ENCODE data around the gene F8. TPM values are rescaled to one million over a fixed set of nuclear protein-coding genes. Genes with fewer than 3 reads are reported as not detected.

The F8 gene
- total and polyA plus RNA-seq, 10 of the 15 experiments (the other 5 are each of a cell fraction or from before 2014, with no cell fraction given) = 3.0 to 8.1 (median 5.1) TPM

DNA sequence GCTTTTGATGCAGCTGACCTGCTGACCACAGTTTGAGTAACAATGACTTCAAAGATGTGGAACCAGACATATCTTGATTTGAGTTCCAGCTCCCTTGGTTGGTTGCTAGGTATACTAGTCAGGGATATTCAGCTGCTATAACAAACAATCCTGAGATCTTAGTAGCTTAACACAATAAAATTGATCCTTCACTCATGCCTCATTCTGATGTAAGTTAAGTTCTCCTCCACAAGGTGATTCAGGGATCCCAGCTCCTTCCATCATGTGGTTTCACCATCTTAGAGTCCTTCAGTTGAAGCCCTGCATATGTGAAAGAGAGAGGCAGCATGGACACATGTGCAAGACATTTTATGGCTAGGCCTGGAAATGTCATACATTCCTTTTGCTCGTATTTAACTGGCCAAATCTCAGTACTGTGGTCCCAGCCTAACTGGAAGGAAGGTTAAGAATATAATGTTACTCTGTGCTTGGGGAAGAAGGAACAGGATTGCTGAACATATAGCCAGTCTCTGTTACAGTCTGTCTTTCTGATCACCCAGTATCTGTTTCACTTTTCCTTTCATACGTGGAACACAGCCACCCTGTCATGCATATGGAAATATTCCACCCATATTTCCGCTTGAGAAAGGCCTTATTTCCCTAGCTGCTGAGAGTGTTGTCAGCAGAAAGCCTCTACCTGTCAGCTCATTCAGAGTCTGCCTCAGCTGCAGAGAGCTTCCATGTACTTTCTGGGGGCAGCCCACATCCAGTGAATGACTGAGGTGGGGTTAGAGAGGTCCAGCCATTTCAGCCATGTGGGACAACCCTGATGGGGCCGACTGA, 195.1 kb downstream of the F8 start:
- SMC1A ChIA-PET (ENCODE audit: uncharacterized antibody, unreplicated experiment) = interaction anchor here (0.5 to 4.5 kb wide), 8 partner anchors 8 to 62 kb away, joined by 3 to 22 read pairs (median 3); partner anchors contain the start of gene MPP1
- no peak overlapping the region for H3K9ac ChIP-seq (ENCODE audit: control insufficient read depth, insufficient read depth, low read length)
- H3K27ac ChIP-seq (ENCODE audit: control insufficient read depth, insufficient read depth) = peak overlapping the region; percentile 71
- RAD21 ChIA-PET (ENCODE audit: unreplicated experiment) = interaction anchor here (1.1 to 1.4 kb wide), 4 partner anchors 16 to 78 kb away, joined by 3 to 4 read pairs (median 3); partner anchors contain the start of genes DKC1 and MPP1
- BruUV-seq (replicated peaks) = no TSS peak
- FAIRE-seq (peak; percentile 88), ATAC-seq (peak; percentile 93), DNase-seq (ENCODE audit: low read depth, low spot score) (peak; percentile 53)
- no peaks in the 10 kb centered on the region for H3K27me3 ChIP-seq (replicated peaks in 1 of 2; ENCODE audit: control insufficient read depth in 2 of 2, insufficient read depth in 2 of 2, low read length in 1 of 2)
- H3K79me2 ChIP-seq (ENCODE audit: control insufficient read depth, insufficient read depth, low read length) = no peaks in the 10 kb centered on the region
- WGBS (ENCODE audit: insufficient coverage, insufficient replicate concordance, low lambda C conversion rate, missing lambda C conversion rate) = 3% methylated on average over 4 of the region's 4 CpGs
- peak overlapping the region; percentile 78 for H3K4me2 ChIP-seq (ENCODE audit: control insufficient read depth, insufficient read depth)
- H3K4me3 ChIP-seq = peak overlapping the region; percentile 5; the same call in 1 of the 2 replicates
- in situ Hi-C loops (cut with MboI) (no loop called here), intact Hi-C loops (cut with micrococcal nuclease; ENCODE audit: unreplicated experiment) (loop anchor here (2.0 kb wide), 1 partner anchor 63 kb away; no protein-coding TSS in a partner anchor)
- no peaks in the 10 kb centered on the region for H3K36me3 ChIP-seq (ENCODE audit: control insufficient read depth in 2 of 2, insufficient read depth in 2 of 2, low read length in 1 of 2)
- POLR2A ChIA-PET = interaction anchor here (0.8 to 1.6 kb wide), 3 partner anchors 9 to 22 kb away, joined by 3 to 6 read pairs (median 4); partner anchors contain the start of gene MPP1
- peaks cover 17% of the 10 kb centered on the region for H3K4me1 ChIP-seq (ENCODE audit: control insufficient read depth, insufficient read depth, low read length)
- no peaks in the 10 kb centered on the region for H3K9me3 ChIP-seq (replicated peaks; ENCODE audit: control insufficient read depth, insufficient read depth, low read length)
- CTCF ChIA-PET = interaction anchor here (0.8 to 1.5 kb wide), 6 partner anchors 8 to 229 kb away, joined by 3 to 5 read pairs (median 3); no protein-coding TSS in a partner anchor
- no peaks in the 10 kb centered on the region for H4K20me1 ChIP-seq (ENCODE audit: control insufficient read depth, insufficient read depth)
- peak overlapping the region; percentile 71 for H2AFZ ChIP-seq (ENCODE audit: control insufficient read depth, low read depth, low read length)
- TF ChIP-seq, protein P1, sequence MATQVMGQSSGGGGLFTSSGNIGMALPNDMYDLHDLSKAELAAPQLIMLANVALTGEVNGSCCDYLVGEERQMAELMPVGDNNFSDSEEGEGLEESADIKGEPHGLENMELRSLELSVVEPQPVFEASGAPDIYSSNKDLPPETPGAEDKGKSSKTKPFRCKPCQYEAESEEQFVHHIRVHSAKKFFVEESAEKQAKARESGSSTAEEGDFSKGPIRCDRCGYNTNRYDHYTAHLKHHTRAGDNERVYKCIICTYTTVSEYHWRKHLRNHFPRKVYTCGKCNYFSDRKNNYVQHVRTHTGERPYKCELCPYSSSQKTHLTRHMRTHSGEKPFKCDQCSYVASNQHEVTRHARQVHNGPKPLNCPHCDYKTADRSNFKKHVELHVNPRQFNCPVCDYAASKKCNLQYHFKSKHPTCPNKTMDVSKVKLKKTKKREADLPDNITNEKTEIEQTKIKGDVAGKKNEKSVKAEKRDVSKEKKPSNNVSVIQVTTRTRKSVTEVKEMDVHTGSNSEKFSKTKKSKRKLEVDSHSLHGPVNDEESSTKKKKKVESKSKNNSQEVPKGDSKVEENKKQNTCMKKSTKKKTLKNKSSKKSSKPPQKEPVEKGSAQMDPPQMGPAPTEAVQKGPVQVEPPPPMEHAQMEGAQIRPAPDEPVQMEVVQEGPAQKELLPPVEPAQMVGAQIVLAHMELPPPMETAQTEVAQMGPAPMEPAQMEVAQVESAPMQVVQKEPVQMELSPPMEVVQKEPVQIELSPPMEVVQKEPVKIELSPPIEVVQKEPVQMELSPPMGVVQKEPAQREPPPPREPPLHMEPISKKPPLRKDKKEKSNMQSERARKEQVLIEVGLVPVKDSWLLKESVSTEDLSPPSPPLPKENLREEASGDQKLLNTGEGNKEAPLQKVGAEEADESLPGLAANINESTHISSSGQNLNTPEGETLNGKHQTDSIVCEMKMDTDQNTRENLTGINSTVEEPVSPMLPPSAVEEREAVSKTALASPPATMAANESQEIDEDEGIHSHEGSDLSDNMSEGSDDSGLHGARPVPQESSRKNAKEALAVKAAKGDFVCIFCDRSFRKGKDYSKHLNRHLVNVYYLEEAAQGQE (IDR thresholded peaks at IDR 0.05; ENCODE audit: low read depth, low read length) = no peak
- peak; percentile 93; the same call in 2 of the 3 replicates for TF ChIP-seq POU2F2 (IDR thresholded peaks at IDR 0.05; ENCODE audit: borderline replicate concordance, low read depth, low read length)
- TF ChIP-seq JUND (IDR thresholded peaks at IDR 0.05; ENCODE audit: low read depth, low read length) = no peak
- 0 out of 2 replicates have a peak, but pooled peaks have one; percentile 15 for TF ChIP-seq EED (IDR thresholded peaks at IDR 0.05; ENCODE audit: low read depth)
- no peak for TF ChIP-seq SKIL (IDR thresholded peaks at IDR 0.05; ENCODE audit: low read depth, poor library complexity, severe bottlenecking)
- no peak for TF ChIP-seq SMARCA5 (IDR thresholded peaks at IDR 0.05)
- TF ChIP-seq RB1 (IDR thresholded peaks at IDR 0.05; ENCODE audit: borderline replicate concordance) = no peak
- no peak for TF ChIP-seq GABPA (IDR thresholded peaks at IDR 0.05; ENCODE audit: low read depth)
- TF ChIP-seq SIX5 (IDR thresholded peaks at IDR 0.05; ENCODE audit: low read depth, low read length, severe bottlenecking) = no peak
- TF ChIP-seq NR2C2 (IDR thresholded peaks at IDR 0.05; ENCODE audit: borderline replicate concordance, control insufficient read depth, insufficient read length, low read depth) = no peak
- no peak for TF ChIP-seq KDM1A (IDR thresholded peaks at IDR 0.05; ENCODE audit: borderline replicate concordance)
- no peak for TF ChIP-seq MEF2B (IDR thresholded peaks at IDR 0.05; ENCODE audit: partially characterized antibody, poor library complexity, severe bottlenecking)
- TF ChIP-seq SREBF1 (IDR thresholded peaks at IDR 0.05; ENCODE audit: low read length) = no peak
- TF ChIP-seq IKZF1 (conservative IDR thresholded peaks at IDR 0.05) = peak; percentile 8; the same call in 1 of the 2 replicates
- no peak for TF ChIP-seq CREM (IDR thresholded peaks at IDR 0.05; ENCODE audit: low read depth)
- no peak for TF ChIP-seq CBX3 (IDR thresholded peaks at IDR 0.05; ENCODE audit: borderline replicate concordance, low read depth)
- no peak for TF ChIP-seq SMAD1 (IDR thresholded peaks at IDR 0.05; ENCODE audit: low read depth, partially characterized antibody)
- TF ChIP-seq CHD1 (IDR thresholded peaks at IDR 0.05; ENCODE audit: low read depth, low read length) = no peak
- TF ChIP-seq STAT1 (conservative IDR thresholded peaks at IDR 0.05) = no peak
